Measurements from ENCODE around the gene SARS1.
A peak's percentile ranks its signal among the peaks of the same experiment; 100 is the strongest.

- TF ChIP-seq, protein P1, sequence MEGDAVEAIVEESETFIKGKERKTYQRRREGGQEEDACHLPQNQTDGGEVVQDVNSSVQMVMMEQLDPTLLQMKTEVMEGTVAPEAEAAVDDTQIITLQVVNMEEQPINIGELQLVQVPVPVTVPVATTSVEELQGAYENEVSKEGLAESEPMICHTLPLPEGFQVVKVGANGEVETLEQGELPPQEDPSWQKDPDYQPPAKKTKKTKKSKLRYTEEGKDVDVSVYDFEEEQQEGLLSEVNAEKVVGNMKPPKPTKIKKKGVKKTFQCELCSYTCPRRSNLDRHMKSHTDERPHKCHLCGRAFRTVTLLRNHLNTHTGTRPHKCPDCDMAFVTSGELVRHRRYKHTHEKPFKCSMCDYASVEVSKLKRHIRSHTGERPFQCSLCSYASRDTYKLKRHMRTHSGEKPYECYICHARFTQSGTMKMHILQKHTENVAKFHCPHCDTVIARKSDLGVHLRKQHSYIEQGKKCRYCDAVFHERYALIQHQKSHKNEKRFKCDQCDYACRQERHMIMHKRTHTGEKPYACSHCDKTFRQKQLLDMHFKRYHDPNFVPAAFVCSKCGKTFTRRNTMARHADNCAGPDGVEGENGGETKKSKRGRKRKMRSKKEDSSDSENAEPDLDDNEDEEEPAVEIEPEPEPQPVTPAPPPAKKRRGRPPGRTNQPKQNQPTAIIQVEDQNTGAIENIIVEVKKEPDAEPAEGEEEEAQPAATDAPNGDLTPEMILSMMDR (IDR thresholded peaks at IDR 0.05) = peak in 2 of 5 experiments; percentile 19 to 24
- peak in 1 of 2 donors; percentile 50 for TF ChIP-seq EP300 (IDR thresholded peaks at IDR 0.05)
Measured at GRCh38 chr1:109252893-109253802, 39.4 kb downstream of the SARS1 start.

All from tibial nerve (tissue), 4 donors.